GM19452 (cell line): ENCODE measurements around the gene PLEKHH3.
"Not testable (repeated sequence)": the region's sequence is repeated elsewhere in the genome, so short reads cannot be mapped to it uniquely, and the experiment has no call there.

Source experiments
- ATAC-seq: cut with Tn5 transposase; IDR thresholded peaks from one replicate; pipeline ENCODE4 v1.9.1; 2021; ENCODE audit not compliant: unreplicated experiment

Gene PLEKHH3

DNA sequence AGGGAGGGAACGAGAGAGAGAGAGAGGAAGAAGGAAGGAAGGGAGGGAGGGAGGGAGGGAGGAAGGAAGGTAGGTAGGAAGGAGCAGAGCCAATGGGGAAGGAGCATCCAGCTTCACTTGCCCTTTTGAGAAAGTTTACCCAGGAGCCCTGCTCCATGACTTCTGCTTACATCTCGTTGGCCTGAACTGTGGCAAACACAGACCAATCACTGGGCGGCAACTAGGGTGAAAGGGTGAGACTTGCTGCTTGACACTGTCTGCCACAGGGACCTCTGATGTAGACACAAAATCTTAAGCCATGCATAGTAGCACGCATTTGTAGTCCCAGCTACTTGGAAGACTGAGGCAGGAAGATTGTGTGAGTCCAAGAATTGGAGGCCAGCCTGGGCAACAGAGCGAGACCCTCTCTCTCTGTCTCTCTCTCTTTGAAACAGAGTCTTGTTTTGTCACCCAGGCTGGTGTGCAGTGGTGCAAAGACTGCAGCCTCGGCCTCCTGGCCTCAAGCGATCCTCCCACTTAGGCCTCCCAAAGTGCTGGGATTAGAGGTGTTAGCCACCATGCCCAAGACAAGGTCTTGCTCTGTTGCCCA lies 37.2 kb downstream of the PLEKHH3 start:
- ATAC-seq, result no peak

DNA sequence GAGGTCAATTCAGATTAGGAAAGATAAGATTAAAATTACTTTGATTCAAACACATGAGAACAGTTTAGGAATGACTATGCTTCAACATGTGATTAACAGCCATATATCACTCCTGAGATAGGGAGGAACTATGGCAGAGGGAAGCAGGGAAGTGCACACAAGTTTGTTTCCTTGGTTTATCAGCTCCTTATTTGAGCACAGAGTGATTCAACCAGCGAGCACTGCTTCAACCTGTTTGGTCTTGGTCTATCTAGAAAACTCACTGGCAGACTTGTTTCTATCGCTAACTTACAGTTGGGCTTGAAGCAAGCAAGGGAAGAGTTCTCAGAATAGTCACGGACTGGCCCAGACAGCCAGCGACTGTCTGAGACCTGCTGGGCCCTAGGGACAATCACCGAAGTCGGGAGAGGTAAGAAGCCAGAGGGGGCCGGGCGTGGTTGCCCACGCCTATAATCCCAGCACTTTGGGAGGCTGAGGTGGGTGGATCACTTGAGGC lies 43.8 kb downstream of the PLEKHH3 start:
- ATAC-seq, result no peak

DNA sequence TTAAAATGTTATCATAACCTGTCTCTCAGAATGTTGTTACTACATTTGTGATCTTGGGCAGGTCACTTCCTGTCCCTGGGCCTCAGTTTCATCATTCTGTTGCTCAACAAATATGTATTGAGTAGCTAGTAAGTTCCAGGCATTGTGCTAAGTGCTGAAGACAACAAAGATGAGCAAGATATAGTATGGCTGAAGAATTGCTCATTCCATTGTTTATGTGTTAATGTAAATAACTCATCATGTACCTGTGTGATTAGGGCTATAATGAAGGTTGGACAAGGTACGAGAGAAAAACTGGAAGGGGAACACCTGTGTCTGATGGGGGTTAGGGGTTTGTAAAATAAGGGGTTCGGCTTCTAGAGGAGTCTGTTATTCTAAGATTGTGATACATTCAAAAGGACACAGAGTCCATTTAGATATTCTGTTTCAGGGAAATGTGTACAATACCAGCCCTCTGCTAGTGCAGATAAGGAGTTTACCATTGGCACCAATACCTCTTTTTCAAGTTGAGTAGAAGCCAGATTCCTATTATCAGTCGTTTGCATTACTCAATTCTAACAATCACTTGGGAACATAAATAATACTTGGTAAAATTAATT lies 47.3 kb downstream of the PLEKHH3 start:
- no peak for ATAC-seq

DNA sequence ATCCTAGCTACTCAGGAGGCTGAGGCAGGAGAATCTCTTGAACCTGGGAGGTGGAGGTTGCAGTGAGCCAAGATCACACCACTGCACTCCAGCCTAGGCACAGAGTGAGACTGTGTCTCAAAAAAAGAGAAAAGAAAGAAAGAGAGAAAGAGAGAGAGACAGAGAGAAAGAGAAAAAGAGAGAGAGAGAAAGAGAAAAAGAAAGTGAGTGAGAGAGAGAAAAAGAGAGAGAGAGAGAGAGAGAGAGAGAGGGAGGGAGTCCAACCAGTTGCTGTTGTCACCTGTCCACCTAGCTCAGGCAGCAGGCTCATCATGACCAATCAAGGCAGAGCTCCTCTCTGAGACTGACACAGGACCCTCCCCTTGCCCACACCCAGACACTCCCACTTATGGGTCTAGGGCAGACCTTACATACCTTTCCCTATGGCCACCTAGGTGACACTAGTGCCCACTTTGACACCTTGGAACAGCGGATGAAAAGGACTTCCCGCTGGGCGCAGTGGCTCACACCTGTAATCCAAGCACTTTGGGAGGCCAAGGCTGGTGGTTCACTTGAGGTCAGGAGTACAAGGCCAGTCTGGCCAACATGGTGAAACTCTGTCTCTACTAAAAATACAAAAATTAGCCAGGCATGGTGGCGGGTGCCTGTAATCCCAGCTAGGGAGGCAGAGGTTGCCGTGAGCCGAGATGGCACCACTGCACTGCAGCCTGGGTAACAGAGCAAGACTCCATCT lies 49.6 kb downstream of the PLEKHH3 start:
- ATAC-seq, result not testable (repeated sequence)

DNA sequence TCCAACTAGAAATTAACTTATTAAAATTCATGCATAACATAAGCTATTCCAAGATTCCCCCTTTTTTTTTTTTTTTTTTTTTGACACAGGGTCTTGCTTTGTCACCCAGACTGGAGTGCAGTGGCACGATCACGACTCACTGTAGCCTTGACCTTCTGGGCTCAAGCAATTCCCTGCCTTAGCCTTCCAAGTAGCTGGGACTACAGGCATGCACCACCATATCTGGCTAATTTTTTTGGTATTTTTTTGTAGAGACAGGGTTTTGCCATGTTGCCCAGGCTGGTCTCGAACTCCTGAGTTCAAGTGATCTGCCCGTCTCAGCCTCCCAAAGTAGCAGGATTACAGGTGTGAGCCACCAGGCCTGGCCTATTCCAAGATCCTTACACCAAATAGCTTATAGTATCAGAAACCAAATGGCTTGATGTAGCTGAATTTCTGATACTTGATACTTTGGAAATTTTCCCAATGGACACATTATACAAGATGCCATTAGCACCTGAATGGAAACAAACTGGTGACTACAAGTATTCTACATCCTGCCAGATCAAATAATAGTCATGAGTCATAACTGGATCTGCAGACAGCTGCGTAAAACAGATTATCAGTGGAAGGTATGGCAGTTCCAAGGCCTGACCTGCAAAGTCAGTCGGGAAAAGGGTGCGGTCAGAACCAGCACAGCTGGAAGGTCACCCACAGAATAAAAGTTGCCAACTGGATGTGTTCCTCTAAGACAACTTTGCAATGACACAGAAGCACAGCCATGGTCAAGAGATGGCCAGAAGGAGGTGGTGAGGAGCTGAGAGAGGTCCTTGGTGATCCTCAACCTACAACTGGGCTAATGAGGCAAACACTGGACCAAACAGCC lies 52.8 kb downstream of the PLEKHH3 start:
- ATAC-seq, result no peak

DNA sequence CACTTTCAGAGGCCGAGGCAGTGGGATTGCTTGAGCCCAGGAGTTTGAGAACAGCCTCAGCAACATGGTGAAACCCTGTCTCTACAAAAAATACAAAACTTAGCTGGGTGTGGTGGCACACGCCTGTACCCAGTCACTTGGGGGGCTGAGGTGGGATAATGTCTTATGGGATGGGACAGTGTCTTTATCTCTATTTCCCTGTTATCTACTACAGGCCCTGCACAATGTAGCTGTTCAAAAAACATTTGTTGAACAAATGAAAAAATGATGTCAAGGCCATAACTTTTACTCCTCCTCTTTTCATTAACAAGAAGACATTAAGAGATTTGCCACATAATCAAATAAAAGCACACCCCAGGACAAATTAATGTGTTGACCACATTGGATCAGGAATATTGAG lies 53.5 kb downstream of the PLEKHH3 start:
- no peak for ATAC-seq

DNA sequence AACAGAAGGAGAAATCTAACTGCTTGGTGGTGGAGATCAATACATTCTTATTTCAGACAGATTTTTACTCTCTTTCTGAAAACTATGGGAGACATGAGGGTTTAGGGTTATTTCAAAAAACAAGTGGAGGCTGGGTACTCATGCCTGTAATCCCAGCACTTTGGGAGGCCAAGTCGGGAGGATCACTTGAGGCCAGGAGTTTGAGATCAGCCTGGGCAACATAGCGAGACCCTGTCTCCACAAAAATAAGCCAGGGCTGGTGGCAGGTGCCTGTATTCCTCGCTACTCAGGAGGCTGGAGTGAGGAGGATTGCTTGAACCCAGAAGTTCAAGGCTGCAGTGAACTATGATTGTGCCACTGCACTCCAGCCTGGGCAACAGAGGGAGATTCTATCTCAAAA lies 54.8 kb downstream of the PLEKHH3 start:
- ATAC-seq, result not testable (repeated sequence)

DNA sequence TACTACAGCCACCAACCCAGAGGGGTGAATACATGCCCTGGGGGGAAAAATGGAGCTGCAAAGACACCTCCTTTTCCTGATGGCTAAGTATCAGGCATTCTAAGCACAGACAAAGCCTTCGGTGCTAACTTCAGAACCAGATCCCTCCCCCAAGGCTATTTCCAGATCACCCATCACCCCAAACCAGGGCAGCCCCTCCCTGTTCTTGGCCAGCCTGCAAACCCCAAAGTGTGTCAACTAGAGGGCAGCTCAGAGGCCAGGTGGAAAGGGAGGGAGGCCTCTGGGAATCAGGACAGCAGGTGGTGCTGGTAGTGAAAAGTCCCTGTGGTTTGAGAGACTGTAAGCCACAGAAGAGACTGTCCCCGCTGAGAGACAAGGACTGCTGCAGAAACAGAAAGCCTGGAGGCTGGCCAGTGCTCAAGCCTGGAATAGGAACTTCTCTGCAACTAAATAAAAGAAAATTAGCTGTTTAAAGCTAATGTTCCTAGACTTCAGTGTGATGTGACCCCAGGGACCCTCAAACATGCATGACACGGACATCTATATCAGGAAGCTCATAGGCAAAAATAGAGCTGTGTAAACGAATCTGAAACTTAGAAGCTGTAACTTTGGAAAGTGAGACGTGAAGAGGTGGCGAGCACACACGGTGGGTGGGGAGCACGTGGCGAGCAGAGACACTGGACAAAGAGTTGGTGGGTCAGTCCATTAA lies 58.2 kb downstream of the PLEKHH3 start:
- peak; percentile 65 for ATAC-seq

DNA sequence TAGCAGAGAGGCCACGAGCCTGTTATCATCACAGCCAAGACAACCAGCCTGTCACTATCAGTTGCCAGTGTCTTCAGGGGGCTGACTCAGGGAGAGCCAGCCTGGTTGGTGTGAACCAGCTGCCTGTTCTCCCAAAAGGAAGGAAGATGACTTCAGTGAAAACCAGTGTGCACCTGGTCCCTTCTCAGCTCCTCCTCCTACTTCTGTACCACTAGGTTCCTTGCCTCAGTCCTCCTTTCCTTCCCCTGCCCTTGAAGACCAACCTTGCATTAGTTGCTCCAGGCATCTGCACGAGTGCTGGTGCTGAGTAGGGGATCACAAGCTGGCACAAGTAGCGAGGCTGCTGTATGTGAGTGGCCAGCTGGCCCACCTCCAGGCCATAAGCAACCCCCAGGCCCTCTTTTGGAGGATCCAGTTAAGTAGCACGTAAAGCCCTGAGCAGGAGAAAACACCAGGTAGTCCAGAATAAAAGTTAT lies 58.8 kb downstream of the PLEKHH3 start:
- ATAC-seq, result peak; percentile 24
